ENCODE data around the gene GDF11. TPM values are rescaled to one million over a fixed set of nuclear protein-coding genes. Genes with fewer than 3 reads are reported as not detected.

Gene GDF11
- total RNA-seq, 1 donor from 2014 or later: 0.26 TPM

DNA sequence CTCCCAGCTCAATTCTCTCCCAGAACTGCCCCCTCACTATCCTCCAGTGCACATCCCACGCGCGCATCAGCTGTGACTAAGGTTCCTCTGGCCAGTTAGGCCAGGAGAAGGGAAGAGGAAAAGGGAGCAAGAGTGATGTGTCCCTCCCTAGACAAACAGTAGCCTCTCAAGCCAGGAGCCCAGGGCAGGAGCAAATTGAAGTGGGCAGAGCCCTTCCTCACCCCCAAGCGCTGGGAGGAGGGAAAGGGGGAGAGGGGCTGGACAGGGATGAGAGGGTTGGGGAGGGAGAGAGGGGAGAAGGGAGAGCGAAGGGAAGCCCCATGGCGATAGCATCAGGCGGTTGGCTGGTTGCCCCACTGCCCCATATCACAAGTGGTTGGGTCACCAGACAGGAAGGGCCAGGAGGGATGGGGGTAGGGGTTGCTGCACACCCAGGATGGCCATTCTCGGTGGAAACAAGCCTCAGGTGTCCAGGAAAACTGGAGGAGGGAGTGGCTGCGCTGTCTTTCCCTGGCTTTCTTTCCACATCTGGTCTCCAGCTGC, 15.2 kb upstream of the GDF11 start:
- Histone ChIP-seq H3K4me3 (ENCODE audit: low read depth, low read length) (peak overlapping the region; percentile 85), H3K27me3 (ENCODE audit: control insufficient read depth, insufficient read depth, low read length) (no peaks in the 10 kb centered on the region), H3K36me3 (ENCODE audit: control insufficient read depth, insufficient read depth, low read length) (peaks cover 26% of the 10 kb centered on the region)
- no peak for FAIRE-seq
- peak; percentile 25 for DNase-seq (ENCODE audit: low read depth)
- TF ChIP-seq, protein P1, sequence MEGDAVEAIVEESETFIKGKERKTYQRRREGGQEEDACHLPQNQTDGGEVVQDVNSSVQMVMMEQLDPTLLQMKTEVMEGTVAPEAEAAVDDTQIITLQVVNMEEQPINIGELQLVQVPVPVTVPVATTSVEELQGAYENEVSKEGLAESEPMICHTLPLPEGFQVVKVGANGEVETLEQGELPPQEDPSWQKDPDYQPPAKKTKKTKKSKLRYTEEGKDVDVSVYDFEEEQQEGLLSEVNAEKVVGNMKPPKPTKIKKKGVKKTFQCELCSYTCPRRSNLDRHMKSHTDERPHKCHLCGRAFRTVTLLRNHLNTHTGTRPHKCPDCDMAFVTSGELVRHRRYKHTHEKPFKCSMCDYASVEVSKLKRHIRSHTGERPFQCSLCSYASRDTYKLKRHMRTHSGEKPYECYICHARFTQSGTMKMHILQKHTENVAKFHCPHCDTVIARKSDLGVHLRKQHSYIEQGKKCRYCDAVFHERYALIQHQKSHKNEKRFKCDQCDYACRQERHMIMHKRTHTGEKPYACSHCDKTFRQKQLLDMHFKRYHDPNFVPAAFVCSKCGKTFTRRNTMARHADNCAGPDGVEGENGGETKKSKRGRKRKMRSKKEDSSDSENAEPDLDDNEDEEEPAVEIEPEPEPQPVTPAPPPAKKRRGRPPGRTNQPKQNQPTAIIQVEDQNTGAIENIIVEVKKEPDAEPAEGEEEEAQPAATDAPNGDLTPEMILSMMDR (IDR thresholded peaks at IDR 0.05; ENCODE audit: insufficient read depth, low read length, severe bottlenecking): no peak

- FAIRE-seq (no peak), DNase-seq (ENCODE audit: low read depth) (no peak)
- Histone ChIP-seq H3K27me3 (ENCODE audit: control insufficient read depth, insufficient read depth, low read length) (no peaks in the 10 kb centered on the region), H3K4me3 (ENCODE audit: low read depth, low read length) (peak overlapping the region; percentile 85), H3K36me3 (ENCODE audit: control insufficient read depth, insufficient read depth, low read length) (peaks cover 26% of the 10 kb centered on the region)
- TF ChIP-seq, protein P1 (IDR thresholded peaks at IDR 0.05; ENCODE audit: insufficient read depth, low read length, severe bottlenecking): no peak
These were observed 14.6 kb upstream of the GDF11 start for GRCh38 chr12:55728186-55728938.

GRCh38 chr12:55728939-55729818, 13.7 kb upstream of the GDF11 start, which contains the start of gene CD63:
TSS of gene CD63 (minus strand) at chr12:55729009. CDS start at chr12:55728341, 668 bp downstream.
- Histone ChIP-seq H3K36me3 (ENCODE audit: control insufficient read depth, insufficient read depth, low read length) (peaks cover 20% of the 10 kb centered on the region), H3K4me3 (ENCODE audit: low read depth, low read length) (peak within 1 kb of the TSS; percentile 85), H3K27me3 (ENCODE audit: control insufficient read depth, insufficient read depth, low read length) (no peaks in the 10 kb centered on the region)
- DNase-seq (ENCODE audit: low read depth) (peak; percentile 90), FAIRE-seq (no peak)
- TF ChIP-seq, protein P1 (IDR thresholded peaks at IDR 0.05; ENCODE audit: insufficient read depth, low read length, severe bottlenecking): no peak

DNA sequence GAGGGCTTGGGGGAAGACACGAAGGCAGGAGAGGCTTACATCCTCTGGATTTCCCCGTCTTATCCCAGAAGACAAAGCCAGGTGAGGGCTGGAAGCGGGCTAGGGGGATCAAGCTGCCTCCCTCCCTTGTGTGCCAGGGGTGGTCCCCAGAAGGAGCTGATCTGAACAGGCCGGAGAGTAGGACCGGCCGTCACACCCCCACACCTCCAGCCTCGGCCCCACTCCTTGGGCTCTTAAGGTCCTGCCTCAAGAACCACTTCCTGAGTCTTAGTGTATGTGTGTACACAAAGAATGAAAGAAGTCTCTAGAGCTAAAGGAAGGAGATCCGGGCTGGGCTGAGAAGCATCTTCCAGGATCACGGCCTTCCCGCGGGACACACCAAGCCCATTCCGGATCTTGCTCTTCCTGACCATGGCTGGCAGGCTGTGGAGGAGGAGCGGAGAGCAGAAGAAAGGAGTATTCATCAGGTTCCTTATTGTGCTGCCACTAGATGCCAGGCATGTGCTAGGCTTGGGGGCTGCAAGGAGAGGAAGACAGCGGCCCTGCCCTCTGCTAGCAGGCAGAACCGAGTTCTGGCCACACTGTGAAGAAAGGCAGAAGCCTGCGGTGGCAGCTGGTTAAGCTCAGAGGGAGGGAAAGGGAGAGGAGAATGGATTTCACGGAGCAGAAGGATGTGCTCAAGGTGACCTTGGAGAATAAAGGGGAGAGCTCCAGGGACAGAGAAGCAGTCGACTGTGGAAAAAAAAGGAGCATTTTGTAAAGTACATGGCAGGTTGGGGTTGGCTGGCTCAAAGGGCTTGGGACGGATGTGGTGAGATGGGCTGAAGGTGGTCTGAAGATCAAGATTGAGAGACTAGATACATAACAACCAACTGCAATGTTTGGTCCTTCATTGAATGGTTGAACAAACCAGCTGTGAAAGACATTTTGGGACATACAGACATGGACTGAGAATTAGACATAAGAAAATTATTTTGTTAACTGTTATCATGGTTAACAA, 12.8 kb upstream of the GDF11 start:
- TF ChIP-seq, protein P1 (IDR thresholded peaks at IDR 0.05; ENCODE audit: insufficient read depth, low read length, severe bottlenecking): no peak
- no peak for FAIRE-seq
- peak overlapping the region; percentile 85 for H3K4me3 ChIP-seq (ENCODE audit: low read depth, low read length)
- peaks cover 14% of the 10 kb centered on the region for H3K36me3 ChIP-seq (ENCODE audit: control insufficient read depth, insufficient read depth, low read length)
- no peaks in the 10 kb centered on the region for H3K27me3 ChIP-seq (ENCODE audit: control insufficient read depth, insufficient read depth, low read length)
- DNase-seq (ENCODE audit: low read depth): no peak

- Histone ChIP-seq H3K27me3 (ENCODE audit: control insufficient read depth, insufficient read depth, low read length) (no peaks in the 10 kb centered on the region), H3K4me3 (ENCODE audit: low read depth, low read length) (no peak overlapping the region), H3K36me3 (ENCODE audit: control insufficient read depth, insufficient read depth, low read length) (peaks cover under 1% of the 10 kb centered on the region)
- no peak for FAIRE-seq
- TF ChIP-seq, protein P1 (IDR thresholded peaks at IDR 0.05; ENCODE audit: insufficient read depth, low read length, severe bottlenecking): no peak
- no peak for DNase-seq (ENCODE audit: low read depth)
These were observed 10.6 kb upstream of the GDF11 start for GRCh38 chr12:55732288-55732687.

All from bronchial epithelial cell (primary cell).